ENCODE results near the gene TLR3.

DNA sequence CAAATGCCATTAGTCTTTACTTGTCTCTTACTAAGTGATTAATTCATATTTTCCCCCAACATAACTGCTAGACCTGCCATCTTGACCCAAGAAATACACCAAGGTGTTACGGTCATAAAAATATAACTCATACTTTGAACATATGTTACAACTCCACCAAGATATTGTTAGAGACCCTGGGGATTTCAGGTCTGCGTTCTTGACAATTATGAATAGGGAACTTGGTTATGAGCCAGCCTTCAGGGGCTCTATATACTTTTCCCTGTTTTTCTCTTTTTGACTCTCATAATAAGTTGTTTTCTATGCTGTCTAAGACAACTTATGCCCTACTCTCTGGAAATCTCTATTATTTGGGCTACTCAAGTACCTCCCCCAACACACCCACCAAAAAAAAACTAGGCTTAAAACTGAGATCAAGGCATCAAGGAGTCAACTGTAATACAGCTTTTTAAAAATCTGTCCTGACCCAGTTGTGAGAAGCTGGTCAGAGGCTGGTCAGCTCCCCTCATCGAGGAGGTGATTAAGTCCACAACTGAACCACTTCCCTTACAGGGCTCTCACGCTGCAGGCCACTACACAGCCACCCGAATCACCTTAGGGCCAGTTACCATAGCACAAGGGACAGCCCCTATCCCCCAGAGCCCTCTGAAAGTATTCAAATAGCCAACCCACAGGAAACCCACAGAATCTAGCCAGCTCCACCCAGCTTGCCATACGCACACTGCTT, 10.5 kb upstream of the TLR3 start:
- TF ChIP-seq CTCF (IDR thresholded peaks at IDR 0.05; ENCODE audit: insufficient read depth, low read length, poor library complexity, severe bottlenecking) (no peak), EZH2phosphoT487 (conservative IDR thresholded peaks at IDR 0.05; ENCODE audit: low read length) (no peak)
